PFSK-1 (cell line): ENCODE measurements around the gene SH2B3.

ENCODE experiments used
- FOXP2 ChIP-seq: optimal IDR thresholded peaks from 2 replicates; pipeline ENCODE3; 2011; ENCODE audit warnings: borderline replicate concordance, control low read depth, inconsistent platforms; ENCODE audit not compliant: insufficient read depth; ENCODE audit errors: extremely low read length, extremely low read depth
- POLR2AphosphoS5 ChIP-seq: IDR thresholded peaks from 2 replicates; pipeline ENCODE4 v1.6.1; 2012; ENCODE audit warnings: low read depth, mild to moderate bottlenecking, control low read depth, low read length, moderate library complexity
- SIN3A ChIP-seq: IDR thresholded peaks from 2 replicates; pipeline ENCODE4 v1.6.1; 2012; ENCODE audit warnings: mild to moderate bottlenecking, low read length, moderate library complexity, borderline replicate concordance; ENCODE audit not compliant: insufficient read depth
- TAF1 ChIP-seq: IDR thresholded peaks from 2 replicates; pipeline ENCODE4 v1.6.1; 2012; ENCODE audit warnings: low read length, control low read depth, borderline replicate concordance; ENCODE audit not compliant: insufficient read depth
- TF ChIP-seq, protein P1 (sequence below), 2 experiments: IDR thresholded peaks; 2 replicates each; pipeline versions ENCODE4 v1.6.1 to v1.8.0; 2011 to 2012; ENCODE audit warnings: low read depth in 2 of 2, low read length in 2 of 2, control low read depth in 1 of 2, inconsistent platforms in 1 of 2, mild to moderate bottlenecking in 1 of 2, moderate library complexity in 1 of 2; ENCODE audit not compliant: insufficient read depth in 1 of 2

The SH2B3 gene

DNA sequence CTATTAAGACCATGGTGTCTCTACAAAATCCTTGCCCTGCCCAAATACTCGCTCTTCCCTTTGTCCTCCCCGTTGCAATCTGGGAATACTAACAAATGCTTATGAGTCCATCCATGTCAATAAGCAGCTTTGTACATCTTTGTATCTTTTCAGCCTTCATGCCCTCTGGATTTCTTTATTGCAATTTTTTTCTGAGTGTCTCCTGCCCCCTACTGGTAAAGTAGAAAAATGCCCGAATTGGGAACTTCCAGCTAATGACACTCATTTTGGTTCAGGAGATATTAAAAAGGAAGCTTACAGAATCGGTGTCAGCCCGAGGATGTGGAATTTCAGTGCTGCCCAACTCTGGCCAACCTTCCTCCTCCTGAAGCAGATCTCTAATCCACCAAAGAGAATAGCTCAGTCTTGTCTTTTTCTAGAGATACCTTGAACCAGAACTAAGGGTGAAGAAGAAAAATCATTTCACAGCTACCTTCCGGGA, 46.0 kb downstream of the SH2B3 start:
- TF ChIP-seq SIN3A (no peak), POLR2AphosphoS5 (no peak), FOXP2 (no peak), TAF1 (no peak)
- TF ChIP-seq, protein P1, sequence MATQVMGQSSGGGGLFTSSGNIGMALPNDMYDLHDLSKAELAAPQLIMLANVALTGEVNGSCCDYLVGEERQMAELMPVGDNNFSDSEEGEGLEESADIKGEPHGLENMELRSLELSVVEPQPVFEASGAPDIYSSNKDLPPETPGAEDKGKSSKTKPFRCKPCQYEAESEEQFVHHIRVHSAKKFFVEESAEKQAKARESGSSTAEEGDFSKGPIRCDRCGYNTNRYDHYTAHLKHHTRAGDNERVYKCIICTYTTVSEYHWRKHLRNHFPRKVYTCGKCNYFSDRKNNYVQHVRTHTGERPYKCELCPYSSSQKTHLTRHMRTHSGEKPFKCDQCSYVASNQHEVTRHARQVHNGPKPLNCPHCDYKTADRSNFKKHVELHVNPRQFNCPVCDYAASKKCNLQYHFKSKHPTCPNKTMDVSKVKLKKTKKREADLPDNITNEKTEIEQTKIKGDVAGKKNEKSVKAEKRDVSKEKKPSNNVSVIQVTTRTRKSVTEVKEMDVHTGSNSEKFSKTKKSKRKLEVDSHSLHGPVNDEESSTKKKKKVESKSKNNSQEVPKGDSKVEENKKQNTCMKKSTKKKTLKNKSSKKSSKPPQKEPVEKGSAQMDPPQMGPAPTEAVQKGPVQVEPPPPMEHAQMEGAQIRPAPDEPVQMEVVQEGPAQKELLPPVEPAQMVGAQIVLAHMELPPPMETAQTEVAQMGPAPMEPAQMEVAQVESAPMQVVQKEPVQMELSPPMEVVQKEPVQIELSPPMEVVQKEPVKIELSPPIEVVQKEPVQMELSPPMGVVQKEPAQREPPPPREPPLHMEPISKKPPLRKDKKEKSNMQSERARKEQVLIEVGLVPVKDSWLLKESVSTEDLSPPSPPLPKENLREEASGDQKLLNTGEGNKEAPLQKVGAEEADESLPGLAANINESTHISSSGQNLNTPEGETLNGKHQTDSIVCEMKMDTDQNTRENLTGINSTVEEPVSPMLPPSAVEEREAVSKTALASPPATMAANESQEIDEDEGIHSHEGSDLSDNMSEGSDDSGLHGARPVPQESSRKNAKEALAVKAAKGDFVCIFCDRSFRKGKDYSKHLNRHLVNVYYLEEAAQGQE (IDR thresholded peaks at IDR 0.05; ENCODE audit: insufficient read depth in 1 of 2, low read depth in 2 of 2, low read length in 2 of 2): no peak

DNA sequence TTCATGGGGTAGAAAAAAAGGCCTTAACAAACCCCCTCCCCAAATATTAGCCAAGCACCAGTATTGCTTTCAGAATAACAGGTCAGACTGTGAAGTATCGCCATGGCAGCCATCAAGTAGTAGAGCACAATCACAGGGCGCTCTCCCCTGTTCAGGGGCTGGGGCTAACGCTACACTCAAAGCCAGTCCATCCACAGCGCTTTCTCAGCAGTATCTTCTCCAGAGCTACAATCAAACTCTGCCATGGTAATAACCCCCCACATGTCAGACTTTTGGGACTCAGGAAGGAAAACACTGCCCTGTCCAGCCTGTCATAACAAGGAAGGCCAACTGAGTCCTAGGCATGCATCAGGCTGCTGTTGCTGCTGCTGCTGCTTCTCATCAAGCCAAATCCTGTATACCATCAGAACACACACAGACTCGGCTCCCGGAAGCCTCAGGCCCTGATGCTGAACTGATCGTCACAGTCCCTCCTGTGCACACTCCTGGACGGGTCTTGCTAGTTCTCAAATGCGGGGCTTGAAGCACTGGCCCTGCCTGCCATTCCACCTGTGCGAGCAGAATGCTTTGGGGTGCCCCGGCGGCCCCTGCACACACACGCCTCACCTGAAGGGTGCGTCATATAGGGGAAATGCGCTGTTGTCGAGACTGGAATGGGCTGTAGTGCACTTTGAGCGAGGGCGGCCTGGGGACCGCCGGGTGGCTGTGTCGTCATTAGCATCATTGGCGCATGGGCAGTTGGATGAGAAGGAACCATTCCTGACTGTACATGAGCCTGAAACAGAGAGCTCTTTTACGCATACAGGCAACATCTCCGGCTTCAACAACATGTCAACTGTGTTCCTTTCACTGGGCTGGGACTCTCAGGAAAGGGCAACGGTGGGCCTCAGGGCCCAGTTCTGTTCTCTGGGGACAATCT, 47.6 kb downstream of the SH2B3 start:
- TF ChIP-seq SIN3A: no peak

DNA sequence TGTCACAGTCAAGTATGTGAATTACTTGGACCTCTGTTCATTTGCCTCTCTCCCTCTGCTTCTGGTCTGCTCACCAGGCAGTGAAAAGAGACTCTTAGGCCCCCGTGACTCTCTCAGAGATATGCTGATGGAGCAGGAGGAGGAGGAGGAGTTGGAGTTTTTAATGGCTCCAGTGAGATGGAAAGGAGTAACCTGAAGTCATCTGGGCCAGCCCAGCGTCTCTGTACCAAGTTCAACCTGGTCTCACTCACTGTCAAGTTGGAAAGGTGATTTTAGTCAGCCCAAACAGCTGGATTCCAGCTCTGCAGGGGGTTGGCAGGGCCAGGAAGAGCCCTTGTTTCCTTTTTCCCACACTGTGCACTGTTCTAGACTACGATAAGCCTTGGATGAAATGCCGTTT, 48.6 kb downstream of the SH2B3 start:
- TF ChIP-seq POLR2AphosphoS5 (no peak), SIN3A (no peak), FOXP2 (no peak), TAF1 (no peak)
- TF ChIP-seq, protein P1 (IDR thresholded peaks at IDR 0.05; ENCODE audit: insufficient read depth in 1 of 2, low read depth in 2 of 2, low read length in 2 of 2): no peak

DNA sequence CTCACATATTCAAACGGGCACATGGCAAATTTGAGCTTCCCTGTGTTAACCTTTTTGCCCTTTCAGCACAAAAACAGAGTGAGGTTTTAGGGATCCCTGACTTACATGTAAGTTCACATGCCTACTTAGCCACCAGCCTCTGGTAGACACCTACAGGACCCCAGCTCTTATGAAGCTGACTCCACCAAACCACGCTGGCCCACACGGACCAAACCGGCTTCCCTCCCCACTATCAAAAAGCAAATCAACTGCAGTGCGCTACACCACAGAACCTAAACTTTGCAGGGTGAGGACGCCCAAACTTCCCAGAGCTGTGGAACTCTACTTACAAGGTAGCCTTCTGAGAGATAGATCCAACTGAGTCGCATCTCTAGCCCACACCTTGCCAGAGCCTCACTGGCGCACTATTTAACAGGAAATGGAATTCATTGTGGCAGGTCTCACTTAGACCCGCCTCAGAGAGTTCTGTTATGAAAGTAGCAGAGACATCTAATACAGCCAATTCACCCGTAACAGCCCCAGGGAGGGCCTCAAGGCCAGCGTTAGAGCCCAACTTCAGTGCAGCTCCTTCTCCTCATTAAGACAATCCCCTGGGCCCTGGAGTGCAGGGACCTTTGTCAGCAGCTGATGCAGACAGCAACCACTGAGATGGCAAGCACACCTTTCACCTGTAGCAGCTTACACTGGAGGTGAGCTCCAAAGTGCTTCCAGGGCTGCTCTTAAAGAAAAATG, 49.2 kb downstream of the SH2B3 start:
- no peak for TF ChIP-seq SIN3A

DNA sequence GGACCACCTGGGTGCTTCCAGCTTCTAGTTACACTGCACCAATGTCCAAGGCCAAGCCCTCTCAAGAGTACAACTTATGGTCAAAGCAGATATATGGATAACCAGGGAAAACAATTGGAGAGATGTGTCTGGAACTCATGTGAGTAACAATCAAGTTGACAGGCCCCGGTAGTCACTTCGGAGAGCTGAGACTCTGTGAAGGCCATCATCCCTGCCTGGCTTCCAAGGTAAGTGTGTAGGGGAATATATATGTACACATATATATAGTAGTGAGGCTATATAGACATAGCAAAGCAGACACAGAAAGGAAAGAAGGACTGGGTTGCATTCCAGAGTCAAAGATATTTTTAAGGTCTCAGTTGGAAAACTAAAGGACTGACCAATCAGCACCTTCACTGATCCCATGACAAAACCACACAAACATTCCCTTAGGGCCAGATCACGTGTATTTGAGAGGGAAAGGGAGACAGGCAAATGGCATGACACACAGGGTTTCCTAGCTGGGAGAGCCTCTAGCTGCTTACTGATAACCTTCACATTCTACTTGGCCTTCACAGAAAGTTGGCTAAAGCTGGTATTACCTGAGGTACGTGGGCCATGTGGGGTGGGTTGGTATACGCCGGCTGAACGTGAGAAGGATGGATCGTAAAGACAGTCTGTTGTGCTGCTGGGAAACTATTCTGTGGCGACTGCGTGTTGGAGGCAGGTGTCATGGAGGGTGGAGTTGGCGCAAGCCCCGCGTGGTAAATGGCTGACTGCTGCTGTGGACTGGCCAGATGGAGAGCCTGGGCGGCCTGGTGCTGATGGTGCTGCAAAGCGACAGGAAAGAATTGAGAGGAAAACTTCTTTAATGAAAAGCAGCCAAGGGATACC, 50.0 kb downstream of the SH2B3 start:
- TF ChIP-seq TAF1 (no peak), FOXP2 (no peak), SIN3A (no peak), POLR2AphosphoS5 (no peak)
- TF ChIP-seq, protein P1 (IDR thresholded peaks at IDR 0.05; ENCODE audit: insufficient read depth in 1 of 2, low read depth in 2 of 2, low read length in 2 of 2): no peak
